GM21423 (cell line): Measurements from ENCODE around the gene SPATA32.
A peak's percentile ranks its signal among the peaks of the same experiment; 100 is the strongest.

Experiments used
- ATAC-seq: cut with Tn5 transposase; IDR thresholded peaks from one replicate; pipeline ENCODE4 v1.9.1; 2021; ENCODE audit warnings: mild to moderate bottlenecking, moderate library complexity; ENCODE audit not compliant: unreplicated experiment

The SPATA32 gene

GRCh38 chr17:45247429-45248131 lies 14.3 kb downstream of the SPATA32 start:
- ATAC-seq, result peak; percentile 78

- ATAC-seq, result no peak
These were observed 14.9 kb downstream of the SPATA32 start for GRCh38 chr17:45246861-45247428.

- ATAC-seq, result no peak
These were observed 15.6 kb downstream of the SPATA32 start for GRCh38 chr17:45246338-45246737.

GRCh38 chr17:45244725-45245656 lies 16.9 kb downstream of the SPATA32 start:
- no peak for ATAC-seq

GRCh38 chr17:45243750-45244149 lies 18.1 kb downstream of the SPATA32 start:
- no peak for ATAC-seq

GRCh38 chr17:45242029-45242414 lies 19.9 kb downstream of the SPATA32 start:
- ATAC-seq, result no peak

GRCh38 chr17:45241328-45242028 lies 20.4 kb downstream of the SPATA32 start:
- no peak for ATAC-seq

GRCh38 chr17:45240905-45241327 lies 21.0 kb downstream of the SPATA32 start:
- ATAC-seq, result no peak

- ATAC-seq, result no peak
These were observed 23.6 kb downstream of the SPATA32 start for GRCh38 chr17:45238155-45238774.

- no peak for ATAC-seq
These were observed 24.2 kb downstream of the SPATA32 start for GRCh38 chr17:45237686-45238085.

GRCh38 chr17:45236282-45236606 lies 25.6 kb downstream of the SPATA32 start:
- ATAC-seq, result no peak

GRCh38 chr17:45235416-45236281 lies 26.2 kb downstream of the SPATA32 start:
- ATAC-seq, result no peak

GRCh38 chr17:45234641-45235415 lies 27.1 kb downstream of the SPATA32 start:
- no peak for ATAC-seq

GRCh38 chr17:45233423-45233924 lies 28.4 kb downstream of the SPATA32 start:
- ATAC-seq, result no peak

GRCh38 chr17:45232514-45233422 lies 29.1 kb downstream of the SPATA32 start:
- no peak for ATAC-seq

- ATAC-seq, result no peak
These were observed 30.3 kb downstream of the SPATA32 start for GRCh38 chr17:45231481-45232116.

- ATAC-seq, result no peak
These were observed 31.0 kb downstream of the SPATA32 start for GRCh38 chr17:45230787-45231480.
